Measurements from ENCODE around the gene TMEM30B.
A peak's percentile ranks its signal among the peaks of the same experiment; 100 is the strongest.
"Not testable (repeated sequence)": the region's sequence is repeated elsewhere in the genome, so short reads cannot be mapped to it uniquely, and the experiment has no call there.

Gene TMEM30B

DNA sequence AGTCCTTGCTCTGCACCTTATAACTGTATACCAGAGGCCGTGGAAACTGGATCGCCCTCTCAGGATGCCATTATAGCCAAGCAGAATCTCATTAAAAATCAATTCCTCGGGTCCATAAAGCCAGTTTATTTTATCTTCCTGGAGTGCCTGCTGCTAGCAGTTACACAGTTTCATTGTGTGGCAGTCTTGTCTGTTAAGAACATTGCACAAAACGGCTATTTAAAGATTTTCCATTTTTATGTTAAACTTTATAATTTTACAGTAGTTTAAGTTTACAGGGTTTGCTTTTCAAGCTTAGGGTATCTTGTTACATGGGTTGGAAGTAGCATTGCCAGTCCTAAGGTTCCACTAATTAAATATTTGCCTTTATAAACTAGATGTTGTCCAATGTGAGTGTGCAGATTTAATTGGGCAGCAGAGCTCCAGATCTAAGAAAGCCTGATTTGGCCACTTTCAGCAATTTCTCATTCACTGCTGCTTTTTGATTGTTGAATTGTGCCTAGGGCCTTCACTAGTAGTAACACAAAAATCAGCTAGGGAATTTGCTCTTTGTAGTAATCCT lies 17.0 kb downstream of the TMEM30B start:
- DNase-seq: no peak

DNA sequence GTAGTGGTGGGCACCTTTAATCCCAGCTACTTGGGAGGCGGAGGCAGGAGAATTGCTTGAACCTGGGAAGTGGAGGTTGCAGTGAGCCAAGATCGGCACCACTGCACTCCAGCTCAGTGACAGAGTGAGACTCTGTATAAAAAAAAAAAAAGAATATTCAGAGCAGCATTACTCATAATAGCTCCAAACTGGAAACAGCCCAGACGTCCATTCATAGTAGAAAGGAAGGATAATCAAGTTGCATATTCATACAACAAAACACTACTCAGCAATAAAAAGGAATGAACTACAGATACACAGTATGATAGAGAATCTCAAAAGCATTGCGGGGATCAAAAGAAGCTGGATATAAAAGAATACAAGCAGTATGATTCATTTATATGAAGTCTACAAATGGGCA lies 19.1 kb downstream of the TMEM30B start:
- no peak for DNase-seq

- DNase-seq: no peak
Measured at GRCh38 chr14:61260939-61261776, 20.0 kb downstream of the TMEM30B start.

- DNase-seq: no peak
Measured at GRCh38 chr14:61258985-61259384, 22.2 kb downstream of the TMEM30B start.

GRCh38 chr14:61257469-61258057 lies 23.6 kb downstream of the TMEM30B start:
- DNase-seq: no peak

GRCh38 chr14:61256826-61257468 lies 24.2 kb downstream of the TMEM30B start:
- DNase-seq: no peak

GRCh38 chr14:61255968-61256367 lies 25.2 kb downstream of the TMEM30B start:
- DNase-seq: no peak

DNA sequence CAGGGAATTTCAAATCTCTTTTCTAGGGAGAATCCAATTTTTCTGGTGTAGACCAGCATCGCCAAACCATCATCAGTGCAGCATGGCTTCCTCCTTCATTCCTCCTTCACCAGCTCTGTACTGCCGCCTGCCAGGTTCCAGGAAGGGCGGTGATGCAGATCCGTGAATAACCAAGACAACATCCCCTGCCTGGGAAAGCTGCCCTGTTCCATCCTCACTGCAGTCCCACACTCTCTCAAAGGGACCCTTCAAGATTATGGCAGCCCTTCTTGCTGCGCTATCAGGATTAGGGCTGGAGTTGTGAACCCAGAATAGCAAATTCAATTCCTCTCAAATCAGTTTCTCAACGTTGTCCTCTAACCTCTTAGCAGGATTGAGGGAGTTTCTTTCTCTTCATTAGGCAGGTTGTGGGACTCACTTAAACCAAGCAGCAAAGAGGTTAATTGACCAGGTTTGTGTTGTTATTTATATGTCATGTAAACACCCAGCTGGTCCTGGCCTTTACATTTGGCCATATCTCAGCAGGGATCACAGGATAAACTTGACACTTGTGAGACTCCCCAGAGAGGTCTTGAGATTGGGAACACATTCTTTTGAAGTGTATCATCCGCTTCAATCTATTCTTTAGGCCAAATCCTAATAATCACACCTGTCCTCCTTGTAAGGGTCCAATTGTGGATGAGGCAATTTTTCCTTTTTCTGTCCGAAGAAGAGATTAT lies 26.2 kb downstream of the TMEM30B start:
- no peak for DNase-seq

DNA sequence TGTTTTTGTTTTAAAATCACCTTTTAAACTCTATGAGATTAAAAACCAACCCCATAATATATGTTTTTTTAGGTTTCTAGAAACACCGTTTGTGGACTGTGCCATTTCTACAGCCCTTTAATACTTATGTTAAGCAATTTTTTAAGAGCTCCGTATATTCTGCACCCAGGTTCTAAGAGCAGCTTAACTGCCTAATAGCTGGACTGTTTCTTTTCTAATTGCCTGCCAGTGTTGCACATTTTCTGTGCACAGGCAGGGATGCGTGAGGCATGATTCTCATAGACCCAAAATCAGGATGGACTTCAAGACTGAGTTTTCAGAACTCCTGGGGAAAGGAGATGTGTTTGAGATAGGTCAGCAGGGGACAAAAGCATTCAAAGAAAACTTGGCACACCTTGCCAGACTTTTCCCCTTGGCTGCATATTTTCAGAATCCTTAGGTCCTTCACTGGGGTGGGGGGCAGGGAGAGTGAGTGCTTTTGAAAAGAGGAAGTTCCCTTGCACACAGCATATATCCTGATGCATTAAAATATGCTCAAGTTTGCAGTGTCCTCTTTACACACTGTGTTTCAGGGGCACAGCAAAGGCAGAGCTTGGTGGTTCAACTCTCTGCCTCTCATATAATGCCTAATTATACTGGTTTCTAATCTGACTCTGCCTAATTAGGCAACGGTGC lies 27.9 kb downstream of the TMEM30B start:
- no peak for DNase-seq

DNA sequence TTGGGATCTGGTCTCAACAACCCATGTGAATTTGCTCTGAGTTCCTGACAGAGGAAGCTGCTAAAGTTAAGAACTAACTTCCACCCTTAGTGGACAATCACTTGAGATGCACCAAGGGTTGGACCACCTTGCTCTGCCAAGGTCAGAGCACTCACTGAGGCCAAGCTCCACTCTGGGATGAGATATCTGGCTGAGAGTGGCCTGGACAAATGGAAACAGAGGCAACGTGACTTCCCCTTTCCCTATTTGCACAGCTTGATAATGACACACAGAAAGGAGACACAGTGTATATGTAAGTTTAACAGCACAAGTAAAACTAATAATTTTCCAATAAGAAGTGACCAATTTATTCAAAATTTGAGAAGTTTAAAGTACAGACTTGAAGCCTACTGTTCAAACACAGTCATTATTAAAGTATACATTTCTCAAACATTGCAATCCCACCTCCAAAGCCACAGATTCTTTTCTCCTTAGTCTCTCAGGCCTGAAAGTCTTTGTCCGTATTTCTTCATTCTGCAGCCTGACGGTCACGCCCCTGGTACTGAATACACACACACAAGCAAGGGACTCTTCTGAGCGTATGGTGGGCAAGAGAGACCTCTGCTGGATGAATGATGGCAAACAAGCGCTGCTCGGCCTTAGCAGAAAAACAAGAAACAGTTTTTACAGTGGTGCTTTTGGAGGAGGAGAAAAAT lies 28.6 kb downstream of the TMEM30B start:
- DNase-seq: peak; percentile 39 to 41

- DNase-seq: no peak
Measured at GRCh38 chr14:61250063-61250462, 31.1 kb downstream of the TMEM30B start.

DNA sequence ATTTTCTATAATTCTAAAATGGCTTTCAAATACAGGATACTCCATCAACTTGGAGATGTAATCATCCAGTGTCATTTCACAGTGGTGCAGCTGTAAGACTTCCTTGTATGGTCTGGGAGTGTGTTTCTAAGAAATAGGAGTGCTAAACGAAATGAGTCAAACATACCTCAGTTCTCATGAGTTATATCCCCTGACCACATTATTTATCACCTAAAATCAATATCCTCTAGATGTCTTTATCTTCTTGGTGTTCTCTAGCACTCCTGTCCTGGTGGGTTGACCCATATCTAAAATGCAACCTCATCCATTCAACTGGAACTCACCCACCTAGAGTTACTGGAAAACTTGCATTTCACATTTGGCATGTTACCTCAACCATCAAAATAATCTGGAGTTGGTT lies 33.2 kb downstream of the TMEM30B start:
- DNase-seq: no peak

- DNase-seq: no peak
Measured at GRCh38 chr14:61246721-61247120, 34.4 kb downstream of the TMEM30B start.

- DNase-seq: no peak
Measured at GRCh38 chr14:61244009-61244408, 37.1 kb downstream of the TMEM30B start.

- no peak for DNase-seq
Measured at GRCh38 chr14:61240206-61240605, 40.9 kb downstream of the TMEM30B start.

DNA sequence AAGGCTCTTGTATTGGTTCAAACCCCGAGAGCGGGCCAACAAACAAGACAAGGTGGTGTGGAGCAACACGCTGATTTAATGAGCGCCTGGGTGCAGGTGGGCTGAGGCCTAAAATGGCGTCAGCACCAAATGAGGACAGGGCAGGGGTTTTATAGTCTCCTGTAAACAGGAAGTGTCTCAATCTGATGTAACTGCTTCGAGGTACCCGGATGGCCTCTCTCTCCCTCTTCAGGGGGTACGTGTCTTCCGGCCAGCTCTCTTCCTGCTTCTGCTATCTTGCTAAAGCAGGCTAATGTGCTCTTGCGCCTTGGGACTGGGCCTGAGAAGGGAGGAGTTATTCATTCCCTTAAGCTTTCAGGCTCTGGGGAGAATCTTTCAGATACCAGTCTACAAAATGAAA lies 41.9 kb downstream of the TMEM30B start:
- not testable (repeated sequence) for DNase-seq

DNA sequence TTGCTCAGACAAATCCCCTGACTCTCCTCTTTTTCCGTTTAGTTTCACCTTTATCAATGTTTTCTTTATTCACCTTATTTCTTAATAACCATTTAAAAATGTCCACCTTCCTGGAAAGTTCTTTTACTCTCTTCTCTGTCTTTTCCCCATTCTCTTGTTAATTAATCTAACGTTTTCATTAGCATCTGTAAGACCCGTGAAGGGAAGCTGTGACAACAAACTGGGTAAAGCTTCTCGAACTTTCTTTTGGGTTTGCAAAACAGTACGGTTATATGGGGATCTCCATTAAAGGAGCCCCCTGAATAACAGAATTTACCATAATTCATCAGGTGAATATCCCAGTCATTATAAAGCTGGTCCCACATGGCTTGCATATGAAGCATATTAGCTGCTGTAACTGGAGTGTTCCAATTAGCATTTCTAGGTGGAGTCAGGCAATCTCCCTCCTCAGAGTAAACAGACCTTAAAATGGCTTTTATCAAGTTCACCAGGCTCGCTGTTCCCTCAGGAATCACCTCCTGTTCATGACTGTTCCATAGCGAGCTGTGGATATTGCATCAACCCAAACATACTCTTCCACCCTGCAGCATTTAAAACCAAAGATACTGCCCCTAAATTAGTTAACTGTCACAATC lies 42.4 kb downstream of the TMEM30B start:
- DNase-seq: no peak

DNA sequence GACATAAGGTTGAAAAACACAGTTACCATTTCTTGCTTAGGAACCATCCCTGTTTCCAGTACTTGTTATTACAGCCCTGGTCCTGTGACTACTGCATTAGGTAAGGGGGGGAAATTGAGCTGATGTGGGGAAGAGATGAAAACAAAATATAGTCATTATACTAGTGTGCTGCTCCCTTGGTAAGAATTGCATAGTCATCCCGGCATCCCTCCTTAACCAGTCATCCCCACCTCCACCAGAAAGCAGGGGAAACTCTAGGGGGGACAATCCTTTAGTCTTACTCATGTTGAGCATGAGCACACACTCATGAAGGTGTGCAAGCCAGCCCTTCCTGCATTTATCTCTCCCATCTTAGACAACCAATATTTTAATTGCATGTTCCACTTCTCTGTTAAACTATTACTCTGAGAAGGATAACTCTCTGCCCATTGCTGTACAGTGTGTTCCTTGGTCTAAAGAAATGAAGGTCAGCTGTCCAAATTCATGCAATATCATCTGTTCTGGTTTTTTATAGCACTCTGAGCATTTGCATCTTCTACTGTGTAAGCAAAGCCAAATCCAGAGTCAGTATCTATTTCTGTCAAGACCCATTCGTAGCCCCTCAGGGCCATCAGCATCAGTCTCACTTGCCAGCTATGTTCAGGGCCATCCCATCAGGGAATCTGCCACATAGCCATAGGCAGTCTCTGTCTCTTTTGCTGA lies 46.8 kb downstream of the TMEM30B start:
- no peak for DNase-seq

GRCh38 chr14:61233436-61233956 lies 47.6 kb downstream of the TMEM30B start:
- DNase-seq: no peak

- no peak for DNase-seq
Measured at GRCh38 chr14:61231810-61232209, 49.3 kb downstream of the TMEM30B start.
